SK-N-MC (cell line): ENCODE measurements around the gene PAPOLB.

Source experiments
- EZH2 ChIP-seq: fragments of 200-600 bp; sonication (generic); IDR thresholded peaks from one replicate; pipeline ENCODE4 v1.6.1; 2017; ENCODE audit warnings: antibody characterized with exemption
- FOXP2 ChIP-seq: optimal IDR thresholded peaks from 2 replicates; pipeline ENCODE3; 2011; ENCODE audit warnings: mild to moderate bottlenecking, moderate library complexity; ENCODE audit not compliant: insufficient read depth; ENCODE audit errors: extremely low read length, control extremely low read depth
- POLR2AphosphoS5 ChIP-seq: IDR thresholded peaks from 2 replicates; pipeline ENCODE4 v1.6.1; 2012; ENCODE audit warnings: mild to moderate bottlenecking, low read depth, low read length, borderline replicate concordance

DNA sequence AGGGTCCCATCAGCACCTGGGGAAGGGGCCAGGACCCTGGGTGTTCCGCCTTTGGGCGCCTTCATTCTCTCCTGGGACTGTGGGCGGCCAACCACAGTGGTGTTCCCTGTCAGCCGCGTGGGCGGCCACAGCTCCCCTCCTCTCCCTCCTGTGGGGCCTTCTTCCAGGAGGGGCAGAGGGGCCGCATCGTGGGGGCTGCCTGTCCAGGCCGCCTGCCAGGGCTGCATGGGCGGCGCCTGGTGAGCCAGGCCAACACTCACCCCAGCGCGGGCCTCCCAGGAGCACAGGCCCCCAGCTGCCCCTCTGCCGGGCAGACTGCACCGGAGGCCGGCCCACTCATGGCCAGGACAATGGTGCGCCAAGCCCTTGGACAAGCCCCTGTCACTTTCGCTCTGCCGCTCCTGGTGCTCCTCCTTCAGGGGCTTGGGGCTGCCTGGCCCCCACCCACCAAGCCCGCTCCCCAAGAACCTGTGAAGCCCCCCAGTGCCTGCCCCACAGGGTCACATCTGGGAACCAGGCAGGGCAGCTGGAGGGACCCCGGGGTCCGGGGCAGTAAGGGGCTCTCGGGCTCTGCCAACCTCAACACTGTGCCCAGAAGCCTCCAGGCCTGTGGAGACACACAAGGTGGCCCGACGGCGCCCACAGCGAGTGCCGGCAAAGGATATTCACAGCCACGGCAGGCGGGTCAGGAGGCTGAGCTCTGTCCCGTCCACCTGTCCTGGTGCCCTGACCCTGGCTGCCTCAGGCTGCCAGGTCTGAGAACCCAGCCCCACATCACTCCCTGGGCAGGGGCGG lies 43.6 kb downstream of the PAPOLB start:
- no peak for TF ChIP-seq EZH2
- TF ChIP-seq POLR2AphosphoS5: no peak
- no peak for TF ChIP-seq FOXP2
